Measurements from ENCODE around the gene PHF21B. TPM values are rescaled to one million over a fixed set of nuclear protein-coding genes. Genes with fewer than 3 reads are reported as not detected.

The PHF21B gene
- total and polyA plus RNA-seq, 12 donors, result 0.07 to 0.98 (median 0.50) TPM; not detected in 4

GRCh38 chr22:44951510-44951816, 58.3 kb downstream of the PHF21B start:
- H3K4me1 ChIP-seq, result no peaks in the 10 kb centered on the region
- H3K27ac ChIP-seq, result no peak overlapping the region
- TF ChIP-seq, protein P1, sequence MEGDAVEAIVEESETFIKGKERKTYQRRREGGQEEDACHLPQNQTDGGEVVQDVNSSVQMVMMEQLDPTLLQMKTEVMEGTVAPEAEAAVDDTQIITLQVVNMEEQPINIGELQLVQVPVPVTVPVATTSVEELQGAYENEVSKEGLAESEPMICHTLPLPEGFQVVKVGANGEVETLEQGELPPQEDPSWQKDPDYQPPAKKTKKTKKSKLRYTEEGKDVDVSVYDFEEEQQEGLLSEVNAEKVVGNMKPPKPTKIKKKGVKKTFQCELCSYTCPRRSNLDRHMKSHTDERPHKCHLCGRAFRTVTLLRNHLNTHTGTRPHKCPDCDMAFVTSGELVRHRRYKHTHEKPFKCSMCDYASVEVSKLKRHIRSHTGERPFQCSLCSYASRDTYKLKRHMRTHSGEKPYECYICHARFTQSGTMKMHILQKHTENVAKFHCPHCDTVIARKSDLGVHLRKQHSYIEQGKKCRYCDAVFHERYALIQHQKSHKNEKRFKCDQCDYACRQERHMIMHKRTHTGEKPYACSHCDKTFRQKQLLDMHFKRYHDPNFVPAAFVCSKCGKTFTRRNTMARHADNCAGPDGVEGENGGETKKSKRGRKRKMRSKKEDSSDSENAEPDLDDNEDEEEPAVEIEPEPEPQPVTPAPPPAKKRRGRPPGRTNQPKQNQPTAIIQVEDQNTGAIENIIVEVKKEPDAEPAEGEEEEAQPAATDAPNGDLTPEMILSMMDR (IDR thresholded peaks at IDR 0.05), result no peak
- no peaks in the 10 kb centered on the region for H3K36me3 ChIP-seq
- H3K9me3 ChIP-seq, result peaks cover 0 to 10% (median 0%) of the 10 kb centered on the region in 11 donors
- H3K4me3 ChIP-seq, result no peak overlapping the region
- DNase-seq (no peak), ATAC-seq (no peak)
- intact Hi-C loops (cut with DNase I), result no loop called here
- peaks cover 0 to 28% (median 8%) of the 10 kb centered on the region in 7 donors for H3K27me3 ChIP-seq

GRCh38 chr22:44950806-44951509, 58.8 kb downstream of the PHF21B start:
- no peaks in the 10 kb centered on the region for H3K36me3 ChIP-seq
- peaks cover 0 to 28% (median 8%) of the 10 kb centered on the region in 7 donors for H3K27me3 ChIP-seq
- no peak overlapping the region for H3K4me3 ChIP-seq
- ATAC-seq (no peak), DNase-seq (no peak)
- WGBS, 2 donors, result 84 to 86% methylated on average over 21 of the region's 21 CpGs
- TF ChIP-seq, protein P1 (IDR thresholded peaks at IDR 0.05), result no peak
- intact Hi-C loops (cut with DNase I), result no loop called here
- H3K9me3 ChIP-seq, result peaks cover 0 to 10% (median 0%) of the 10 kb centered on the region in 11 donors
- H3K4me1 ChIP-seq, result no peaks in the 10 kb centered on the region
- H3K27ac ChIP-seq, result no peak overlapping the region

DNA sequence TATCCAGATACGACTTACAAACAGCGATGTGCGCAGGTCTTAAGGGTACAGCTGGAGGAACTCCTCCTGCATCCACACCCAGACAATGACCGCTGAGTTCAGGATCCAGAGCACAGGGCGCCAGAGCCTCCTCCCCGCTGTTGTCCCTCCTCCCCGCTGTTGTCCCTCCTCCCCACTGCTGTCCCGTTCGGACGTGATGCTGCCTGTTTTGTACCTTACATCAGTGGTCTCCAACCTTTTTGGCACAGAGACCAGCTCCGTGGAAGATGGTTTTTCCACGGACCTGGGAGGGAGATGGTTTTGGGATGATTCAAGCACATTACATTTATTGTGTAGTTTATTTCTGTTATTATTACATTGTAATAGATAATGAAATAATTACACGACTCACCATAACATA, 62.0 kb downstream of the PHF21B start:
- H3K27ac ChIP-seq, result no peak overlapping the region
- H3K4me1 ChIP-seq, result no peaks in the 10 kb centered on the region
- no peaks in the 10 kb centered on the region for H3K36me3 ChIP-seq
- peaks cover 0 to 10% (median 0%) of the 10 kb centered on the region in 11 donors for H3K9me3 ChIP-seq
- intact Hi-C loops (cut with DNase I), result no loop called here
- no peak for ATAC-seq
- peaks cover 0 to 14% (median 7%) of the 10 kb centered on the region in 7 donors for H3K27me3 ChIP-seq
- H3K4me3 ChIP-seq, result no peak overlapping the region
- whole genome bisulfite sequencing, 2 donors, result 82 to 84% methylated on average over 13 of the region's 13 CpGs
- no peak for DNase-seq
- TF ChIP-seq, protein P1 (IDR thresholded peaks at IDR 0.05), result no peak

GRCh38 chr22:44947049-44947448, 62.8 kb downstream of the PHF21B start:
- H3K4me3 ChIP-seq, result no peak overlapping the region
- ATAC-seq, result no peak
- H3K36me3 ChIP-seq, result no peaks in the 10 kb centered on the region
- no peak for DNase-seq
- intact Hi-C loops (cut with DNase I), result no loop called here
- TF ChIP-seq, protein P1 (IDR thresholded peaks at IDR 0.05), result no peak
- no peaks in the 10 kb centered on the region for H3K4me1 ChIP-seq
- H3K27ac ChIP-seq, result no peak overlapping the region
- peaks cover 0 to 10% (median 0%) of the 10 kb centered on the region in 11 donors for H3K9me3 ChIP-seq
- peaks cover 0 to 17% (median 7%) of the 10 kb centered on the region in 7 donors for H3K27me3 ChIP-seq
- WGBS, 2 donors, result 76 to 85% methylated on average over 11 of the region's 11 CpGs

Data from heart right ventricle (tissue), 16 donors.